GM18526 (cell line): ENCODE data around the gene TMEM30B.

Experiments
- POLR2A ChIP-seq: IDR thresholded peaks from 3 replicates; pipeline ENCODE4 v1.6.1; 2011; ENCODE audit not compliant: insufficient read length; ENCODE audit errors: extremely low read depth

The TMEM30B gene, protein sequence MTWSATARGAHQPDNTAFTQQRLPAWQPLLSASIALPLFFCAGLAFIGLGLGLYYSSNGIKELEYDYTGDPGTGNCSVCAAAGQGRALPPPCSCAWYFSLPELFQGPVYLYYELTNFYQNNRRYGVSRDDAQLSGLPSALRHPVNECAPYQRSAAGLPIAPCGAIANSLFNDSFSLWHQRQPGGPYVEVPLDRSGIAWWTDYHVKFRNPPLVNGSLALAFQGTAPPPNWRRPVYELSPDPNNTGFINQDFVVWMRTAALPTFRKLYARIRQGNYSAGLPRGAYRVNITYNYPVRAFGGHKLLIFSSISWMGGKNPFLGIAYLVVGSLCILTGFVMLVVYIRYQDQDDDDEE

DNA sequence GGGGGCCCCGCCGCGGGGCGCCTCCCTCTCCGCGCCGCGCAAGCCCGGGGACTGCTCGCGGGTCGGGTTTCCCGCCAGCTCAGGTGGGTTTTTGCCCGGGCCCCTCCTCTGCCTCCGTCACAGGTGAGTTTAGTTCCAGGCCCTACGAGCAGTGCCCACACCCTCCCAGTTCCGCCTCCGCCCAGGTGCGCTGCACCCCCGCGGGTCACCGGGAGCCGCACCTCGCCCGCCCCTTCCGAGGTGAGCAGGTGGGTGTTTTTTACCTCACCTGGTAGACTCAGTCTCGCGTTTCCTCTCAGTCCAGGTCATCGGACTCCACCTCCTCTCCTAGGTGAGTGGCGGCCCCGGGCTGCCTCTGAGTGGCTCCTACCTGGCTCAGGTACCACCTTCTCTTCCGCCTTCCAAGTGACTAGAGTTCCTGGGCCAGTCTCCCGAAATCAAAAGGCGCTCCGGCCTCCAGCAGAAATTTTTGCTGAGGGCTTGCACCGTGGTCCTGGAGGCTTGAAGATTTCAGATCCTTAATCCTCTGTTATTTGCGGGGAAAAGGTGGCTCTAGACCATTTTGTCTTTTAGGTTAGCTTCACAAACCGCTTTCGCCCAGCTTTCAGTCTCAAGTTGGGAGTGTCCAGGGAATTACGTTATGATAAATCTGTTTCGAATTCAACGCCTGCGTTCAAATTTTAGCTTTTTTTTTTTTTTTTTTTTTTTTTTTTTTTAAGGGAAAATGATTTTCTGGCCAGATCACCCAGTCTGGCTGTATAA, at the start of gene TMEM30B:
TMEM30B (minus strand) TSS at position 153 of the 762 bp plus-strand sequence. CDS start 191 bp downstream, outside the sequence.
- no peak for TF ChIP-seq POLR2A

DNA sequence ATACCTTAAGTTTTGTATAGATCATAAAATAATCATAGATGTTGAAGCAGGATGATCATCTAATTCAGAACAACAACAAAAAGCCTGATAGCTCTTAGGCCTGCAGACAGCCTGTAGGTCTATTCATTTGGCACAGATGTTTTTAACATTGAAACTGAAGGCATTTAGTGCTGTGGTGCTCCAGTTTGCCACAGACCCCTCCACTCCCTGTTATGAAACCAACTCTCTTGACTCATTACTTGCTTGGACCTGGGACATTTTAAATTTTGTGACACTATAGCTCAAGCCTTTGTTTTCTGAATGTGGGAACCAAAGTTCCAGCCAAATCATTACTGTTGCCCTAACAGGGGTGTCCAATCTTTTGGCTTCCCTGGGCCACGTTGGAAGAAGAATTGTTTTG, 49.4 kb upstream of the TMEM30B start:
- no peak for TF ChIP-seq POLR2A

DNA sequence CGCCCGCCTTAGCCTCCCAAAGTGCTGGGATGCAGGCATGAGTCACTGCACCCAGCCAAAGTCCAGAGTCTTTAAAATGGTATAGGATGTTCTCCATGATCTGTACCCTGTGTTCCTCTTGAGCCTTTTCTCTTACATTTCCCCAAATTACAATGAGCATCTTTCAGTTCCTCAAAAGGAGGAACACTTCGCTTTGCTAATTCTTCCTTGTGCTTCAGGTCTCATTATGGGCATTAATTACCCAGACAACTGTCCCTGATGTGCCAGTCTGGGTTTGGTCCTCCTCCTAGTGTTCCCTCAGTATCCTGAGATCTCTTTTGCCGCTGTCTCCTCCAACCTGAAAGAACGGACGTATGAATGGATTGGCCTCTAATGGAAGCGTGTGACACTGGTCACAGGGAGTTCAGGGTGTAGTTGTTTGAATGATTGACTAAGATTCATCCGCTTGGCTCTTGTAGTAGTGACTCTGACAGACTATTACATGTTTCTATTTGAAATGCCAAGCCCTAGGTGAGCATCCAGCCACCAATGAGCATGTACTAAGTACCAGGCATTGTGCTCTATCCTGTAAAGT, 48.4 kb upstream of the TMEM30B start:
- no peak for TF ChIP-seq POLR2A

DNA sequence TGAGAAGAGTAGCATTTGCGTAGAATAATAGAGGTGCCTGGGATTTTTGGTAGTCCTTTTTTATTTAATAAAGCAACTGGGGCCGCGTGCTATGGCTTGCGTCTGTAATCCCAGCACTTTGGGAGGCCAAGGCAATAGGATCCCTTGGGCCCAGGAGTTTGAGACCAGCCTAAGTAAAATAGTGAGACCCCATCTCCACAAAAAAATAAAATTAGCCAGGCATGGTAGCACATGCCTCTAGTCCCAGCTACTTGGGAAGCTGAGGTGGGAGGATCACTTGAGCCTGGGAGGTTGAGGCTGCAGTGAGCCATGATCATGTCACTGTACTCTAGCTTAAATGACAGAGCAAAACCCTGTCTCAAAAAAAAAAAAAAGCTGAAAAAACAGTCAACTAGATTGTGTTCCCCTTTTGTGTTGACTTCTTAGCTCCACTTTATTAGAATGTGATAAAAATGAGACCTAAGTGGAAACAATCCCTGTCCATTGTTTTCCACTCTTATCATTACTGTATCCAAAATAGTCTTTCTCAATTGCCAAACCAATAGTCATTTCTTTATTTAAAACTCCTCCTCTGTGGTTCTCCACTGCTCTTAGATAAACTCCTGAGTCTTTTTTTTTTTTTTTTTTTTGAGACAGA, 47.6 kb upstream of the TMEM30B start:
- no peak for TF ChIP-seq POLR2A

DNA sequence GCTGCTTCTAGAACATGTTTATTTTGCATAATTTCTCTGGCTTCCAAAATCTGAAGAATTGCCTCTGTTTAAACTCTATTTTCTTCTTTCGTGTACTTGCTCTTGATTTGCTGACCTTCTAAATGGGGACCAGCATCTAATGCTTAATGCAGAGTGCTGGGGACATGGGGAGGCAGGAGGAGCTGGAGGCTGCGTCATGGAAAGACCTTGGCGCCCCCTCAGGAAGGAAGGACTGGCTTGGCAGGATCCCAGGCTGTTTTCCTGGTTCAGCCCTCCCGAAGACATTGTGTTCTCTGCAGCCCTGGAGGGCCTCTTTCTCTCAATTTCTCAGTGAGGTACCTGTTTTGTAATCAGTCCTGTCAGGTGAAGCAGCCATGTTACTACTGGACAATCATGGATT, 45.7 kb upstream of the TMEM30B start:
- no peak for TF ChIP-seq POLR2A

DNA sequence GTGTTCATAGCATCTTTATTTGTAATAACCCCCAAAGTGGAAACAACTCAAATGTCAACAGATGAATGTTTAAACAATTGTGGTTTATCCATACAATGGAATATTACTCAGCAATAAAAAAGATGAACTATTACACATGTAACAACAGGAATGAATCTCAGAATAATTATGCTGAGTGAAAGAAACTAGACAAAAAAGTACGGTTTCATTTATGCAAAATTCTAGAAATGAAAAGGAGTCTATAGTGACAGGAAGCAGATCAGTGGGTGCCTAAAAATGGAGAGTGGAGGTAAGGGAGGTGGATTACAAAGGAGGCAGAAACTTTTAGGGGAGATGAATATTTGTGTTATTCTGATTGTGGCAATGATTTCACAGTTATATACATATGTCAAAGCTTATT, 45.0 kb upstream of the TMEM30B start:
- TF ChIP-seq POLR2A = no peak

DNA sequence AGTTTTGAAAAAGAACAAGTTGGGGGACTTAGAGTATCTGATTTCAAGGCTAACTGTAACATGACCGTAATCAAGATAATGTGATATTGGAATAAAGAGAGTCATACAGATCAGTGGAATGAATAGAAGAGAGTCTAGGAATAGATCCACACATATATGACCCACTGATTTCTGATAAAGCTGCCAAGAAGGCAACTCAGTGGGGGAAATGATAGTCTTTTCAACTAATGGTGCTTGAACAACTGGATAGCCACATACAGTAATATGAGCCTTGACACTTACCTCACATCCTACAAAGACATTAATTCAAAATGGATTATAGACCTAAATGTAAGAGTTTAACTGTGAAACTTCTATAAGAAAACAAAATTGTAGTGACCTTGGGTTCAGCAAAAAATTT, 44.0 kb upstream of the TMEM30B start:
- no peak for TF ChIP-seq POLR2A

DNA sequence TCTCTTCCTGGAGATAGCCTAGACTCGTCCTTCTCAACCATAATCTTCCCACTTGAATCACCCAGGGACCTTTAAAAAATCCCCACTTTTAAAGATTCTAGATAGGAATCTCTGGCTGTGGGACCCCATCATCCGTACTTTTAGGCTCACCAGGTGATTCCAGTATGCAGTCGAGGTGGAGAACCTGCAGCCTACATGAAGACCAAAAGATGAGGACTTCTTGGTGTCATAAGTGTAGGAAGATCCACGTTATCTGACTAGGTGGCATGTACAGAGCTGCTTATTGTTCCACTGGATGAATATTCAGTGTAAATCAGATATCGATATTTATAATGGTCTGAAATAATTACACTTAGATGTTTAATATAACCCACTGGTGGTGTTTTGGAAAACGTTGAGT, 42.8 kb upstream of the TMEM30B start:
- TF ChIP-seq POLR2A = no peak

DNA sequence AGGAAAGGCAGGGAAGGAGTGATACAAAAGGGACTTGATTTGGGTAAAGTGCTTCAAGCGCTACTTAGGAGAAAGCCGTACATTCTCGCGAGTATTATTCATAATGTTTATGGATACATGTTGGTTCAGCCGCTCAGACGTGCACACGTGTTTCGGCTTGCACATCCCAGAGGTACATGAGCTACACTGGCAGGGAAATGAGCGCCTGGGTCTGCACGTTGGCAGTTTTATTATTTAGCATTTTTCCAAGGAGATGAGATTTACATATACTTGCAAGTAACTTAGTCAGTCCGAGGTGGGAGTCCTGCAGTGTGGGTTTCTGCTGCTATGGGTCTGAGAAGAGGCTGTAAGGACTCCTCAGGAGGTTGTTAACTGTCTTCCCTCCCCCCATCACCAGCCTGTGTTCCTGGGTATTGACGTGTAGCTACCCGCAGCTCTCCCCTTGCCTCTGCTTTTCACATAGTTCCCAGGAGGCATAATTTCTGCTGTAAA, 41.7 kb upstream of the TMEM30B start:
- no peak for TF ChIP-seq POLR2A

DNA sequence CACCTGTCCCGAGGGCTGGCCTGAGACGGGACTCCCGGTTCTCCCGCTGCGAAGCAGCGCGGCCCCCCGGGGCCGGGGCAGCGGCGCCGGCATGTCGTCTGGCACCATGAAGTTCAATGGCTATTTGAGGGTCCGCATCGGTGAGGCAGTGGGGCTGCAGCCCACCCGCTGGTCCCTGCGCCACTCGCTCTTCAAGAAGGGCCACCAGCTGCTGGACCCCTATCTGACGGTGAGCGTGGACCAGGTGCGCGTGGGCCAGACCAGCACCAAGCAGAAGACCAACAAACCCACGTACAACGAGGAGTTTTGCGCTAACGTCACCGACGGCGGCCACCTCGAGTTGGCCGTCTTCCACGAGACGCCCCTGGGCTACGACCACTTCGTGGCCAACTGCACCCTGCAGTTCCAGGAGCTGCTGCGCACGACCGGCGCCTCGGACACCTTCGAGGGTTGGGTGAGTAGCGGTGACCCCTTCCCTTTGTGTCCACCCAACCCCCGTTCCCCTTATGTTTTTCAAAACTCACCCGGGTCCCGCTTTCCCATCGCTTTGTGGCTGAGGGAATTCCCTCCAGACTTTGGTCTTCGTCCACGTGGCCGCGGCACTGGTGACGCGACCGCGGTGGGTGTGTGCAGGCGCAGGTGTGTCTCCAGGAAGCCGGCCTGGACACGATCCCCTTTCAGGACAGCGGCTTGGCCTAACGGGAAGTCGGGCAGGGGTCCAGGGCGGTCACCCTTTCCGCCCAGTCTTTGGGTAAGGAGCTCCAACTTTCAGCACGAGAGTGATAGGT, 41.1 kb upstream of the TMEM30B start:
- no peak for TF ChIP-seq POLR2A

DNA sequence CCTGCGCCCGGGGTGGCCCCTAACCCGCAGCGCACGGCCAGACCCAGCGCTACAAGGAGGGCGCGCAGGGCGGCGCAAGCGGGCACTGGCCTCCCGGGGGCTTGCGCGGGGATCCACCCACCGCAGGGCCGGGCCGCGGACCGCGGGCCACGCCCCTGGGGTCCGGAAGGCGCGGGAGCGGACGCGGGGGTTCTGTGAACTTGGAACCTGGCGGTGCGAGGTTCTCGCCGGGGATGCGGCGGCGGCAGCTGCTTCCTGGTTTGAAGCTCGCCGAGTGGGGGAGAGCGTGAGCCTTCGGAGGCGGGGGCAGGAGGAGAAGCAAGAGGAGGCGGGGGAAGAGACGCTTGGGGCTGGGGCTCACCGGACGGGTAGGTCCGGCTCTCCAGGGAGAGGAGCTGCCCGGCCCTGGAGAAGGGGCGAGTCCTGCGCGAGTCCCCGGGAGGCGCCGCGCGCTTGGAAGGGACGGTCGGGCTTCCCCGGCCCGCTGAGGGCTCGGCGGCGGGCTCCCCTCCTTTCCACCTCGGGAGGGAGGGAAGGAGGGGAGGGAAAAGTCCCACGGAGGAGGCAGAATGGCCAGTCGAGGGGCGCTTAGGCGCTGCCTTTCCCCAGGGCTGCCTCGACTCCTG, 40.4 kb upstream of the TMEM30B start, which contains the start of gene PRKCH:
PRKCH (plus strand) TSS at position 195 of the 626 bp plus-strand sequence. CDS start 523 bp downstream, outside the sequence.
- no peak for TF ChIP-seq POLR2A

DNA sequence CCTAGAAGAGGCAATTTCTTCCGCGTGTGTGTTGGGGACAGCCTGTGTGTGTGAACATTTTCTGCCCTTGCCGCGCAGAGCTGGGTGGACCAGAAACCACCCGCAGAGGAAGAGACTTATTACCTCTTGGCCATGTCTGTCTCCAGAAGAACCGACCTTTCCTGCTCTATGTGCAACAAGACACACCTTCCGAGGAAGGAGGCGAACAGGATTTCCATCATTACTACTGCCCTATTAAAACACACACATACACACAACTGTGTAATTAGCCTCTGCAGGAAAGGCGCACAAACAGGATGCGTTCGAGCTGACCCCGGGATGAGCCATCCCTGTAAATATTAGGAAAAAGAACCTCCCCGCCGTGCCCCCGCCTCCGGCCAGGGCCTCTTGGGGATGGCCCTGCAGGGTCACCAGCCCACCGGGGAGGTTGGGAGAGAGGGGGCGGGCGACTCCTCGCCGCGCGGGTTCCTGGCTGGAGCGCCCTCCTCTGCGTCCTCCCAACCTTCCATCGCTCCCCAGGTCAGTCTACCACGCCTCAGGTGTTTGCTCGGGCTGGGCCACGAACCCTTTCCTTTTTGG, 39.8 kb upstream of the TMEM30B start:
- no peak for TF ChIP-seq POLR2A

DNA sequence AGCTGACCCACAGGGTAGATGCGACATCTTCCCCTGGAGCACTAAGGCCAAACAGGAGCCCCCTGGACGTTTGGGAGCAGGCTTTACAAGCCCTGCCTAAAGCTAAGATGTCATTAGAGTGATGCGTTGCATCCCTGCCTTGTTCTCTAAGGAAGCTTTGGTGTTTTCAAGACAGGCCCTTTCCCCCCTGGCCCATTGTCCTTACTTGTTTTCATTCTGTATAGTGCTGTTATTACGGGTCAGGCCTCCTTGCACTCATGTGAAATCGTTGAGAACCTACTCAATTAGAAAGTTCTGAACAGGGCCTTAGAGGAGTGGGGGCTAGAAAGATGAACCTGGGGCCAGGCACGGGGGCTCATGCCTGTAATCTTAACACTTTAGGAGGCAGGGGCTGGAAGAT, 38.6 kb upstream of the TMEM30B start:
- TF ChIP-seq POLR2A = no peak

DNA sequence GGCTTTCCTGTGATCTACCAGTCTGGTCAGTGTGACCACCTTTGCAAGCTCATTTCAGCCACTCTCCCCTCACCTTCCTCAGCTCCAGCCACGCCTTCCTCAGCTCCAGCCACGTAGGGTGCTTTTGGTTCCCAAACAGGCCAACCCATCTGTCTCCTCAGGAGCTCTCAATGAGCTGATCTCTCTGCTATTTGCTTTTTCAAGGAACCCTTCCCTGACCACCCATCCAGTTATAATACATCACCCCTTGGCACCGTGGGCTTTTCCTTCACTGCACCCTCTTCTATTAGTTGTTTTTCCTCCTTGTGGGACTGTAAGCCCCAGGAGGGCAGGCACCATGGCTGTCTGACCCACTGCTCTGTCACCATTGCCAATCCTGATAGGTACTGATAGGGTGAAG, 37.9 kb upstream of the TMEM30B start:
- TF ChIP-seq POLR2A = no peak
